A549 (cell line): Measurements from ENCODE around the gene QPCTL.

ENCODE experiments used
- HOXB5 ChIP-seq: fragments of 250-450 bp; sonication (Bioruptor Pico); IDR thresholded peaks from 2 replicates; pipeline ENCODE4 v1.5.0; 2020; ENCODE audit warnings: mild to moderate bottlenecking, moderate library complexity
- JUNB ChIP-seq: fragments of >200 bp; sonication (Bioruptor Twin); formaldehyde crosslinking; IDR thresholded peaks from 2 replicates; pipeline ENCODE4 v1.6.1; 2016
- MYC ChIP-seq: IDR thresholded peaks from 2 replicates; pipeline ENCODE4 v1.6.1; 2012; ENCODE audit warnings: mild to moderate bottlenecking, inconsistent platforms, low read length, improper control_type of control experiment, borderline replicate concordance
- RCOR1 ChIP-seq: fragments of 150-350 bp; IDR thresholded peaks from 2 replicates; pipeline ENCODE4 v1.6.1; 2014; ENCODE audit warnings: antibody characterized with exemption, low read length, low read depth
- TP53 ChIP-seq: fragments of 250-450 bp; sonication (Bioruptor Pico); IDR thresholded peaks from 2 replicates; pipeline ENCODE4 v1.5.0; 2021; ENCODE audit warnings: mild to moderate bottlenecking, moderate library complexity
- ZSCAN20 ChIP-seq: fragments of 250-450 bp; sonication (Bioruptor Pico); IDR thresholded peaks from 2 replicates; pipeline ENCODE4 v1.8.0; 2022; ENCODE audit warnings: mild to moderate bottlenecking, moderate library complexity
- TF ChIP-seq, protein P1 (sequence below): fragments of >200 bp; sonication (Bioruptor Twin); formaldehyde crosslinking; IDR thresholded peaks from 3 replicates; pipeline ENCODE4 v1.5.1; 2016

DNA sequence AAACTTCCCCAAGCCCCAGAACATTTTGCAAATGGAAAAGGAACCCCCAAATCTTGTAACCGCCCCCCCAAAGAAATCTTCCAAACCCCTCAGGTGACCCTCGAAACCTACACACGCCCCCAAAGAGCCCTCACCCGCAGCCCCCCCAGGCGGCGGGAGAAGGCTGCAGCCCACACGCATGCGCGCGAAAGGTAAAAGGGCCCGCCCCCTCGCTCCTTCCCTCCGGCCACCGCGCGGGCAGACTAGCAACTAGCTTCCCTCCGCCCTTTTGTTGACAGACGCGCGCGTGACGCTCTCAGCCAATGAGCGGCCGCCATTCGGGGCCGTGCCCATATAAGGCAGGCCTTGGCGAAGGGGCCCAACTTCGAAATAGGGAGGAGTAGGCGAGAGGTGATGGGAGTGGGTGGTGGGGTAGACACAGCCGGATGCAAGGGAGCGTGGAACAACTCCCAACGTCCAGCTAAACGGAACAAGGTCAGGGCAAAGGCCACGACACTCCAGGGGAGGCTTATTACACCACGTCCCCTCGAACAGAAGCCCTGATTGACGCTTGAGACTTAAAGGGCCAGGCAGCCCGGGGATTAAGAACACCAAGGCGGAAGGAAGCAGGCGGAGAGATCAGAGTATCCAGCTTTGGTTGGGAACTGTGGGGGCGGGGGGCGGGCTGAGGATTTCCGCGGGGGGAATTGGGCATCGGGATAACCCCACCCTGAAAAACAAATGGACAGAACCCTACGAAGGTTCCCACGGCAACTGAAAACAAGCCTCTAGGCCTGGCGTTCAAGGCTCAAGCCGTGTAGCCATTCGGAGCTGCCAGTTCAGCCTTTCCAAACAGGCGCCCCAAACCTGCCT lies 24.9 kb downstream of the QPCTL start:
- TF ChIP-seq MYC (peak; percentile 83; the same call in 1 of the 2 replicates), RCOR1 (no peak), HOXB5 (CRISPR knock-in tag) (no peak), TP53 (CRISPR knock-in tag) (no peak), ZSCAN20 (CRISPR knock-in tag) (no peak), JUNB (no peak)
- TF ChIP-seq, protein P1, sequence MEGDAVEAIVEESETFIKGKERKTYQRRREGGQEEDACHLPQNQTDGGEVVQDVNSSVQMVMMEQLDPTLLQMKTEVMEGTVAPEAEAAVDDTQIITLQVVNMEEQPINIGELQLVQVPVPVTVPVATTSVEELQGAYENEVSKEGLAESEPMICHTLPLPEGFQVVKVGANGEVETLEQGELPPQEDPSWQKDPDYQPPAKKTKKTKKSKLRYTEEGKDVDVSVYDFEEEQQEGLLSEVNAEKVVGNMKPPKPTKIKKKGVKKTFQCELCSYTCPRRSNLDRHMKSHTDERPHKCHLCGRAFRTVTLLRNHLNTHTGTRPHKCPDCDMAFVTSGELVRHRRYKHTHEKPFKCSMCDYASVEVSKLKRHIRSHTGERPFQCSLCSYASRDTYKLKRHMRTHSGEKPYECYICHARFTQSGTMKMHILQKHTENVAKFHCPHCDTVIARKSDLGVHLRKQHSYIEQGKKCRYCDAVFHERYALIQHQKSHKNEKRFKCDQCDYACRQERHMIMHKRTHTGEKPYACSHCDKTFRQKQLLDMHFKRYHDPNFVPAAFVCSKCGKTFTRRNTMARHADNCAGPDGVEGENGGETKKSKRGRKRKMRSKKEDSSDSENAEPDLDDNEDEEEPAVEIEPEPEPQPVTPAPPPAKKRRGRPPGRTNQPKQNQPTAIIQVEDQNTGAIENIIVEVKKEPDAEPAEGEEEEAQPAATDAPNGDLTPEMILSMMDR = no peak; the same call in 2 of the 3 replicates
